HG02678 (cell line): Measurements from ENCODE around the gene KDM7A.
A peak's percentile ranks its signal among the peaks of the same experiment; 100 is the strongest.
"Not testable (repeated sequence)": the region's sequence is repeated elsewhere in the genome, so short reads cannot be mapped to it uniquely, and the experiment has no call there.

Experiments
- ATAC-seq: cut with Tn5 transposase; IDR thresholded peaks from one replicate; pipeline ENCODE4 v1.9.1; 2021; ENCODE audit warnings: mild to moderate bottlenecking, moderate library complexity; ENCODE audit not compliant: unreplicated experiment

The KDM7A gene

DNA sequence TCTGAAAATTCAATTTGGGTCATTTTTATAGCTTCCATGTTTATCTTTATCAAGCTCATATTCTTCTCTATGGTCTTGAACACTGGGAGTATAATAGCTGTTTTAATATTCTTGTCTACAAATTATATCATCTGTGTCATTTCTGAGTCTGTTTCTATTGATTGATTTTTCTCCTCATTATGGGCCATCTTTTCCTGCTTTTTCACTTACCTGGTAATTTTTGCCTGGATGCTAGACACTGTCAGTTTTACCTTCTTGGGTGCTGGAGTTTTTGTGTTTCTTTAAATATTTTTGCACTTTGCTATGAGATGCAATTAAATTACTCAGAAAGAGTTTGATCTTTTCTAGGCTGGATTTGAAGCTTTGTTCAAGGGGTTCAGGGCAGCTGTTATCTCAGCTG, 26.8 kb upstream of the KDM7A start:
- no peak for ATAC-seq

DNA sequence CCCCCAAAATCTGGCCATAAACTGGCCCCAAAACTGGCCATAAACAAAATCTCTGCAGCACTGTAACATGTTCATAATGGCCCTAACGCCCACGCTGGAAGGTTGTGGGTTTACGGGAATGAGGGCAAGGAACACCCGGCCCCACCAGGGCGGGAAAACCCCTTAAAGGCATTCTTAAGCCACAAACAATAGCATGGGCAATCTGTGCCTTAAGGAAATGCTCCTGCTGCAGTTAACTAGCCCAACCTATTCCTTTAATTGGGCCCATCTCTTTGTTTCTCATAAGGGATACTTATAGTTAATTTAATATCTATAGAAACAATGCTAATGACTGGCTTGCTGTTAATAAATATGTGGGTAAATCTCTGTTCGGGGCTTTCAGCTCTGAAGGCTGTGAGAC, 26.2 kb upstream of the KDM7A start:
- ATAC-seq = not testable (repeated sequence)

DNA sequence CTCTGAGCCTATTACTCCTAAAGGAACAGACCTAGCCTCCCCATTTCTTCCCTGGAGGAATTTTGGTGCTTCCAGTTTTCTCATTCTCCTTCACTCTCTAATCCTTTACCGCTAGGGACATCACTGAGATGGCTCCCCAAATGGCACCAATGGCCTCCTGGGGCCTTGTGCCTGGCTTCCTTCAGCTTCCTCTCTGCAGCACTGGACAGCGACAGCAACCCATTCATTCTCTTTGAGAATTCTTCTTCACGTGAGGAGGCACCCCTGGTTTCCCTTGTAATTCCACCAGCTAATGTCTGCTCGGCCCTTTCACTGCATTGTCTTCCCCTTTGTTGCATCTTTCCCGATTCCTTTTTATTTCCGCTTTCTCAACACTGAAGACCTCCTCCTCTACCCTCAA, 24.6 kb upstream of the KDM7A start:
- no peak for ATAC-seq

DNA sequence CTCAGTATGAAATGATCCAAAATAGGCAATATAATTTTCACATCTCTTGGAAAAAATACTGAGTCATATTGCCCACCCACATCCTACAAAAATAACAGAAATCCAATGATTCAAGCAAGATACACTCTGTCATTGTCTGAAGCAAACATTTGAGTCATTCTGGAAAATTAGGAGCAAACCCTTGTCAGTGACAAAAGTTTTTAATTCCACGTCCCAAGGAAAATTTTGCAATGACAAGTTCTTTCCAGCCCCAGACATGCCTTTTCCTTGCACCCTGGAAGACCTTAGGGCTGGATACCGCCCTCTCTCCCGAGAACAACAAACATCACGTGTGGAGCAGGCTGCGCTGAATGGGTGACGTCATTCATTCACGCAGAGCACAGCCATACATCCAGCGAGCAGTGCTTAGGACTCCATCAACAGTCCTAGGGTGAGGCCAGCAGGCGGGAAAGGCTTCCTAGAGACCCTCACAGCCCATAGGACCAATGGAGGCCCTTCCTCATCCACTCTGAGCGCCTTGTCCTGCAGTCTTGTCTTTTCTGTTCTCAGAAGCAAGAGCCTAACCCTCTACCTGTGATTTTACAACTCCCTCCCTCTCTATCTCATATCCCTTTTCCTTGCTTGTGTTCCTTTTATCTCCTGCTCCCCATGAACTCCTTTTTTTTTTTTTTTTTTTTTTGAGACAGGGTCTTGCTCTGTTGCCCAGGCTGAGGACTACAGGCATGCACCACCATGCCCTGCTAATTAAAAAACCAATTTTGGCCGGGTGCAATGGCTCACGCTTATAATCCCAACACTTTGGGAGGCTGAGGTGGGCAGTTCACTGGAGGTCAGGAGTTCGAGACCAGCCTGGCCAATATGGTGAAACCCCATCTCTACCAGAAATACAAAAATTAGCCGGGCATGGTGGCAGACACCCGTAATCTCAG, 23.5 kb upstream of the KDM7A start:
- no peak for ATAC-seq

DNA sequence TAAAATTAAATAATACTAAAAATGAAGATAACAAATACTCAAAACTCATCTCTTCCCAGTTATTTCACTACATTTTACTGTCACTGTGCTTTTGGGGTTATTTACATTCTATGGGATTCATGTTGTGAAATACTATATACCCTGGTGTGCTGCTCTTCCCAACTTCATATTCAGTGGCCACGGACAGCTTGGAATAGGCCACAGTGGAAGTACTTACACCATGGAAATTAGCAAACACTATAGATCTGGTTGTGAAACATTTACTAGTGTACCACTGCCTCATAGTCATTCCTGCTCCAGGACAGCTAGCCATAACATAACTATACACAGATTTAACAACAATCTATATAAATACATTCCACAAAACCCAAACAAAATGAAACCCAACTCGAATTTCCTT, 21.2 kb upstream of the KDM7A start:
- ATAC-seq = no peak

DNA sequence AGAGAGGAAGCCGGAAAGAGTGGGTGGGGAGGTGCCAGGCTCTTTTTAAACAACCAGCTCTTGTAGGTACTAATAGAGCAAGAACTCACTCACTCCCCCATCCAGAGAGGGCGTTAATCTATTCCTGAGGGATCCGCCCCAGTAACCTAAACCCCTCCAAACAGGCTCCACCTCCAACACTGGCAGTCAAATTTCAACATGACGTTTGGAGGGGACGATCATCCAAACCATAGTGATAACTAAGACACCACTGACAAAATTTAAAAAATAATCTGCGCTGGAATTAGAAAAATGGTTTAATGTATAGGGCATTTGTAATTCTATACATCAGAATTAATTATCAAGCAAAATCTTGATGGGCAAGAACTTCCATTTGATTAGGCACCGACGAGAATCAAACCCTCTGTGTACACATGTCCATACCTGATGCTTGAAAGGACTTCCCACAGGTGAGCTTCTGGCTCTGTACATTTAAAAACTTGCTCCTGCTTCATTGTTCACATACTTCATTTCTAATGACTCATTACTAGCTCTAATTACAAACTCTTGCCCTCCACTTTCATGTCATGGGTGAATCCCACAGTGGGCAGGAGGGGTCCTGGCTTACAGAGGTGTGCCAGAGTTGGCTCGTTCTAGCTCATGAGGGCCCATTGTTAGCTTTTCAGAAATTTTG, 20.6 kb upstream of the KDM7A start:
- ATAC-seq = no peak

DNA sequence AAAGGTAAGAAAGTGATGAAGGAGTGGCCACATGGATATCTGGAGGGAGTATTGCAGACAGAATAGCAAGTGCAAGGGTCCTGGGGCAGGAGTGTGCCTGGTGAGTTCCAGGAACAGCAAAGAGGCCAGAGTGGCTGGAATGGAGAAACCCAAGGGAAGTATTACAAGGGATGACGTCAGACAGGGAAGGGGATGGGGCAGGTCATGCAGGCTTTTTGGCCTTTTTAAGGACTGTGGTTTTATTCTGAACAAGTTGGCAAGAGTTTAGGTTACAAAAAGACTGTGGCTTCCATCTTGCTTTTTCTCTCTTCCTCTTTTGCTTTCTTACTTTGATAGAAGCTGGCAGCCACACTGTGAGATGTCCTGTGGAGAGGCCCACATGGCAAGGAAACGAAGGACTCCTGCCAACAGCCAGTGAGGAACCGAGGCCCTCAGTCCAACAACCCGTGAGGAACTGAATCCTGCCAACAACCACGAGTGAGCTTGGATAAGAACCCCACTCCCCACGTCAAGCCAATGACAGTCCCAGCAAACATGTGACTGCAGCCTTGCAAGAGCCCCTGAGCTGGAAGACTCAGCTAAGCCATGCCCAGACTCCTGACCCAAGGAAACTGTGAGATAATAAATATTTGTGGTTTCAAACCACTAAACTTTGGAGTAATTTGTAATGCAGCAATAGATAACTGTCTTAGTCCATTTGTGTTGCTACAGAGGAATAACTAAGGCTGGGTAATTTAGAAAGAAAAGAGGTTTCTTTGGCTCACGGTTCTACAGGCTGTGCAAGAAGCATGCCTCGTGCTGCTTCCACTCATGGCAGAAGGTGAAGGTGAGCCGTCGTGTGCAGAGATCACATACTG, 19.8 kb upstream of the KDM7A start:
- ATAC-seq = no peak

DNA sequence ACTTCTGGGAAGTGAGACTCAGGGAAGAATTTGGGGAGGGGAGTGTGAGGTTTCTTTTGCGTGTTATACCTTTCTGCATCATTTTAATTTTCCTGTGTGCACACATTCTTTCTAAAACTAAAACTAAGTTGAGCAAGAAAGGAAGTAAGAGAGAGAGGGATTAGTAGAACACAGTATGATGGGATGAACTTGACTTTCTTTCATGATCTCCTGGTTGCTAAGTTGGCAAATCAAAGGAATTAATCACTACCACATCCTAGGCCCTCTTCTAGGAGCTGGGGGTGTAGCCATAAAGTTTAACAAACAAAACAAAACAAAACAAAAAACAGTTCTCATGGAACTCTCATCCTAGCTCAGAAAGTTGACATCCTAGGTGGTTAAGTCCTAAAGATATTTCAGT, 19.1 kb upstream of the KDM7A start:
- ATAC-seq = no peak

DNA sequence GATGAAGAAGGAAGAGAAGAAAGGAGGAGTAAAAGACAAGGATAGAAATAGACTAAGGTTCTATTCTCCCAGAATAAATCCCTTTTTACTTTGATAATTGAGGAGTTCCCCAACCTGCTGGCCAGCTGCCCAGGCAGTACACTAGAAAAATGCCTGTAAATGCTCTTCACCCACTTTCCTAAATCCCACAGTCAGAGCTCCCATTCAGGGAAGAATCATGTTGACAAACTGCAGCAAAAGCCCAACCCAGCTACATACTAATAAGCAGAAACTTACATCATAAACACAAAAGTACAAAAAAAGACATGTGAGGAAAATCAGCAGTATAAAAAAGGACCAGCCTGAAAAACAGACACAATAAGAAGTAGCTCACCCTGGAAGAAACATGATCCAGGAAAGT, 15.8 kb upstream of the KDM7A start:
- ATAC-seq = no peak

DNA sequence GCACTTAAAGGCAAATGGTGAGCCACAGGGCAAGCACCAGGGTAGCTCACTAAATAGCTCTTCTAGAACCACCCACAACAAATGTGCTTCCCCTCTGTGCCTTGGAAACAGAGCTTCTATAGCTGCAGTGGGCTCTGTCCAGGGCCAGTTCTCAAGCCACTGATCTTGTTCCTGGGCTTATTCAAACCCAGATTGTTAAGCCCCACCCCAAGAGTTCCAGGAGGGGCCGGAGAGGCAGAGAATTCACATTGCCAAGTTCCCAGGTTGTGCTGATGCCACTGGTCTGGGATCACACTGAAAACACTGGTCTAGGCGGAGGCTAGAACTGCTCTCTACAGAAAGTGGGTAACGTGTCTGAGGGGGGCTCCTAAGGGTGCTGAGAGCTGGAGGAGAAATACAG, 15.4 kb upstream of the KDM7A start:
- no peak for ATAC-seq

DNA sequence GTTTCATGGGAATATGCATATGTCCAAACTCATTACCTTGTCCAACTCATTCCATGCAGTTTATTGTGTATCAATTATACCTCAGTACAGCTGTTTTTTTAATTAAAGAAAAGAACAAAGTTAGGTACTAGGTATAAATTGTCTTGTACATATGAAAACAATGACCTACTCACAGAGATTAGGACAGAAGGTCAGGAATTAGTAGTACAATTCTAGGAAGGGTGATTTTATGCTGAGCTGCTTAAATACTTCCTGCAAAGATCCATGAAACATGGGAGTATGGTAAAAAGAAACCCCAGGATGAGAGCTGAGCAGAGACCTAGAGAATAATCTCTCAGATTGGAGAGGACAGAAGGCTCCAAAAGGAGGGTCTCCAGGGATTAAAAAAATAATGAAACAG, 13.8 kb upstream of the KDM7A start:
- ATAC-seq = no peak

DNA sequence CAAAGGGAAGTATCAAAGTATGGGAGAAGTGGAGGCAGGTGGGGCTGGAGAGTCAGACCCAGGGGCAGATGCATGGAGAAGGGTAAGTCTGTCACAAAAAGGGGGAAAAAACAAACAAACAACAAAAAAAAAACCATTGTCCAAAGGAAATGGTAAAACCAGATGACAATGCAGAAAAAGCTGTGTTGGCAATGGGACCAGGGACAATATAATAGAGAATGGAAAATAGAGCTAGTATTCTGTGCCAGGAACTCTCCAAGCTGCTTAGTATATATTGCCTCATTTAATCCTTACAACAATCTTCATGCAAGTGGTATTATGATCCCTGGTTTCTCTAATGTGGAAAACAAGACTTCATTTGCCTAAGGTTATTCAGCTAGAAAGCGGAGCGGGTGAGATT, 13.1 kb upstream of the KDM7A start:
- no peak for ATAC-seq

DNA sequence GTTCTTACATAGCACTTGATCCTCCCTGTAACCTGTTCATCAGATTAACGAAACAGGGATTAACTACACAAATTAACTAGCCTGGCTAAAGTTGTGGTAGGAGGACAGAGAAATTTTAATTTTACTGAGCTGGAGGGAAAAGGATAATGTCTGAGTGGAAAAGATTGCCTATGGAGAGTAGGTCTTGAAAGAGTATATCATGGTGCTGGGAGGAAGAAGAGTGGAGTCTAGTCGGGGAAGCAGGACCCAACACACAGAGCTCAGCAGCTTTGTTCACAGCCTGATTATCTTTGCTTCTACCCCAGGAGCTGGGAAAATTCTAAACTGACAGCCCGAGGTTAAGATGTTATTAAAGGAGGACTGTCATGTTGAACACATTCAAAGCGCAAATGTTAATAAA, 6.1 kb upstream of the KDM7A start:
- ATAC-seq = no peak

DNA sequence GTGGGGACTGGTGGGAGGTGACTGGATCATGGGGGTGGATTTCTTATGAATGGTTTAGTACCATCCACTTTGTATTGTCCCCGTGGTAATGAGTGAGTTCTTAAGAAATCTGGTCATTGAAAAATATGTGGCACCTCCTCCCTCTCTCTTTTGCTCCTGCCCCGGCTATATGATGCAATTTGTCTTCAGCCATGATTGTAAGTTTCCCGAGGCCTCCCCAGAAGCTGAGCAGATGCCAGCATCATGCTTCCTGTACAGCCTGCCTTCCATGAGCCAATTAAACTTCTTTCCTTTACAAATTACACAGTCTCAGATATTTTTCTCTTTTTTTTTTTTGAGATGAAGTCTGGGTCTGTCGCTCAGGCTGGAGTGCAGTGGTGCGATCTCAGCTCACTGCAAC, 2.6 kb upstream of the KDM7A start:
- ATAC-seq = no peak

DNA sequence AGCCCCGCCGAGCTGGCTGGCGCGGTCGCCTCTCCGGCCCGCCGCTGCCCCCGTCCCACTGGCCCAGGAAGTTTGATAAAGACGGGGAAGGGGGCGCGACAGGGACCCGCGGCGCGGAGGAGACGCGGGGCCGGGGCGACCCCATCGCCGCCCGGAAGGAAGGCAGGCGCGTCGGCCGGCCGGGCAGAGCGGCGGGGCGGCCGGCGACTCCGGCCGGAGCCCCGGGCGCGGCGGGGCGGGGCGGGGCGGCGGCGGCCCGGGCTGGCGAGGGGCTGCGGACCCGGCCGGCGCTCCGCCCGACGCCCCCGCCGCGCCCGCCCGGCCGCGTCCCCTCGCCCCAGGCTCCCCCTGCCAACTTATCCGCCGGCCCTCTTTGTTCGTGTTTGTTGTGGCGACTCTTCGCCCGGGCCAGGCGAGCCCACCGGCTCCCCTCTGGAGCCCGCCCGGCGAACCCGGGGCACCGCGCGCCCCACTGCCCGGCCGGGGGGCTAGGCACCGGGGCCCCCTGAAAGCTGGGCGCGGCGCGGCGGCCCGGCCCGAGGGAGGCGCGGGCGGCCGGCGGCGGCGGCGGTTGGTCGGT, 571 bp downstream of the KDM7A start:
- ATAC-seq = peak; percentile 2

DNA sequence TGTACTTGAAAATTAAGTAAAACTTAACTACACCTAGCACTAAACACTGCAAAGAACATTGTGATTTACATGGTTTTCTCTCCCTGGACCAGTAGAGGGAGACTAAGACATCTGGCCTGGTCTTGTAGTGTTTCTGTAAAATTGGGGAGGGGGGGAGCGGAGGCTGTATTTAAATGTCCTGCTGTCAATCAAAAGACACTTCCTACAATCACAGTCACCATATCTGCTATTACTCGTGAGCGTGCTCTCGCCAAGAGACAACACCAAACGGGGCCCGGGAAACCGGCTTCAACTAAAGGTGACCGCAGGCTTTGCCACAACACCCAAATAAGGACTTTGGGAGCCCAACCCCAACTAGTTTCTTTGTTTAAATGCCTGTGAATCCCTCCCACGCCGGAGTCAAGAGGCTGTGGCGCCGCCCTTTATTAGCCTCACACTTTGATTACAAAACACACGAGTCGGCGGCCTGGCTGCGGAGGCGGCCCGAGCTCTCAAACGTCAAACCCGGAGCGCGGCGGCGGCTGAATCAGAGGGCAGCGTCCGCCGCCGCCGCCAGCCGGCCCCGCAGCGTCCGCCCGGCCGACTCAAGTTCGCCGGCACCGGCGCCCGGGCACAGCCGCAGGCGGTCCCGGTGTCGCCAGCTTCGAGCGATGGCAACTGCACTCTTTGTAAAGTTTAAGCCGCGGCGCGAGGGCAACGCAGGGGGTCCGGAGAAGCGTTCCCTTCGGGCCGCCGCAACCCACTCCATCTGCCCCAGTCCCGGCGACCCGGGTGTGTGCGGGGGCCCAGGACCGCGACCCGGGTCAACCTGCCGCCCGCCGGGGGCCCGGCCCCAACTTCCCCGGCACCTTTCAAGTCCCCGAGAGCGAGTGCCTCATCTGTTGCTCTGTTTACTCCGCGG, 1.3 kb downstream of the KDM7A start:
- ATAC-seq = peak; percentile 42

DNA sequence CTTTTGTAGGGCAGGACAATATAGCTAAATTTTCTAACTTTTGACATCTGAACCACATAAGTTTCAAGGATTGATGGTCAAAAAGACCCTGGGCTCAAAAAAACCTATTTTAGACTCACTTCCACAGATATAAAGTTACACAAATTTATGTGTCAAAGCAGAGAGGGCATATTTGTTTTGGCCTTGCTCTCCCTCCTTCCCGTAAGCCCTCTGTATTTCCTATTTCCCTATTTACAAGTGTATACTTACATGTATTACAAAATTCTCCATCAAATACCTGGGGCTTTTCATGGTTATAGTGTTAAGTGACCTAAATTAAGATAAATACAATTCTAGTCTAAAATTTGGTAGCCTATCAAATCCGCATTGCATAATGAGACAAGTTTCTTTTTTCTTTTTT, 2.6 kb downstream of the KDM7A start:
- no peak for ATAC-seq

DNA sequence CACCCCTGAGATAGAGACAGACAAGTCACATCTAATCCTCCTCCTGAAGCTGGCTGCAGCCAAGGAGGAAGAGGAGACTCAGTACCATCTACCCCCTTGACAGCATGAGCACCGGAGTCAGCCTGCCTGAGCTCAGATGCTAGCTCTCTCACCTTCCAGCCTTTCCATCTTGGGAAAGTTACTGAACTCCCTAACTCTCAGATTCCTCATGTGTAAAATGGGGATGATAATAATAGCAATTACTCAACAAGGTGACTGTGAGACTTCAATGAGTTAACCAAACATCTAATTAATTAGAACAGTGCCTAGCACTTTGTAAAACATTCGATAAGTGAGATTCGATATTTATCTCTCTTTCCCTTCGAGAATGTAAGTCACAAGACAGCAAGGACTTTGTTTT, 6.4 kb downstream of the KDM7A start:
- no peak for ATAC-seq

DNA sequence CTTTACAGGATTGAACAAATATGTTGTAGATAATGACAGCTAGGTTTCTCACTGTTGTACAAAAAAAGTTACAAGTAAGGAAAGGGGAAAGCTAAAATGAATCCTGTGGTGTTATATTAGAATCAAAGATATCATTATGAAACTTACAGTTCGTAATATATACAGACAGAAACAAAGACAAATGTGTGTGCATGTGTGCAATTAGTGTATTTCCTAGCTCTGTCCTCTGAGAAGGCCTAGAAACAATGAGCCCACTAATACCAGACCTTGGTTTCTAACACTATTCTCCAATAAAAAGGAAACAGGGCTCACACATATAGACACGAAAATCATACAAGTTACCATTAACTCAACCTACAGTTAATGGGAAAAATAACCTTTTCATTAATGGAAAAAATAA, 8.0 kb downstream of the KDM7A start:
- no peak for ATAC-seq

DNA sequence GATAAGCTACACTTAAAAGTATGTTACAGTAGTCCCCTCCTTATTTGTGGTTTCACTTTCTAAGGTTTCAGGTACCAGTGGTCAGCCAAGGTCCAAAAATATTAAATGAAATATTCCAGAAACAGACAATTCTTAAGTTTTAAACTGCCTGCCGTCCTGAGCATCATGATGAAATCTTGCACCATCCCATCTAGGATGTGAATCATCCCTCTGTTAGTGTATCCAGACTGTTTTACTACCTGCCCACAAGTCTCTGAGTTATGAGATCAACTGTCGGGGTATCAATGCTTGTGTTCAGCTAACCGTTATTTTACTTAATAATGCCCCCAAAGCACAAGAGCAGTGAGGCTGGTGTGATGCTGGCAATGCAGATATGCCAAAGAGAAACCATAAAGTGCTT, 11.4 kb downstream of the KDM7A start:
- ATAC-seq = no peak
